H4 (cell line): ENCODE data around the gene LDLRAD3. TPM values are rescaled to one million over a fixed set of nuclear protein-coding genes. Genes with fewer than 3 reads are reported as not detected.

Experiments
- DNase-seq: peaks from one replicate; pipeline ENCODE4 v3.0.0-alpha.2; 2015; ENCODE audit warnings: low spot score
- total RNA-seq: library from RNA; depleted of rRNA; stranded (reverse); fragments of >200 nt; shearing (Covaris generic); gene quantifications from 2 replicates; pipeline ENCODE4 v1.2.3, GENCODE V29; 2014

LDLRAD3 gene
- total RNA-seq, 1 experiment from 2014 or later: 8.1 TPM

DNA sequence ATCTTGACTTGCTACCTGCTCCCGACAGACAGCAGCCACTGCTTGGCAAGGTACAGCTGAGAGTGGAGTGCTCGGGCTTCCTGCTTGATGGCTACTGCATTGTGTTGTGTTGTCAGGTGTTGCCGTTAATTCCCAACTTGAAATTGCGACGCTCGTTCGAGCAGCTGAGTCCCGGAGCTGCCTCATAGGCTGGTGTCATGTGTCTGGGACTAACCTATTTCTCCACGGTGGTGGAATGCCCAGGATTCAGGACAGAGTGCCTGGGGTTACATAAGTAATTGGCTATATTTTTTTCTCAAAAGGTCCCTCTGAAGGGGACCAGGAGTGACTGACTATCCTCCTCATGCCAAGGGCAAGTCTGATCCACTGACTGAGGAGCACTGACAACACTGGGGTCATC is 326.8 kb downstream of the LDLRAD3 start:
- no peak for DNase-seq

DNA sequence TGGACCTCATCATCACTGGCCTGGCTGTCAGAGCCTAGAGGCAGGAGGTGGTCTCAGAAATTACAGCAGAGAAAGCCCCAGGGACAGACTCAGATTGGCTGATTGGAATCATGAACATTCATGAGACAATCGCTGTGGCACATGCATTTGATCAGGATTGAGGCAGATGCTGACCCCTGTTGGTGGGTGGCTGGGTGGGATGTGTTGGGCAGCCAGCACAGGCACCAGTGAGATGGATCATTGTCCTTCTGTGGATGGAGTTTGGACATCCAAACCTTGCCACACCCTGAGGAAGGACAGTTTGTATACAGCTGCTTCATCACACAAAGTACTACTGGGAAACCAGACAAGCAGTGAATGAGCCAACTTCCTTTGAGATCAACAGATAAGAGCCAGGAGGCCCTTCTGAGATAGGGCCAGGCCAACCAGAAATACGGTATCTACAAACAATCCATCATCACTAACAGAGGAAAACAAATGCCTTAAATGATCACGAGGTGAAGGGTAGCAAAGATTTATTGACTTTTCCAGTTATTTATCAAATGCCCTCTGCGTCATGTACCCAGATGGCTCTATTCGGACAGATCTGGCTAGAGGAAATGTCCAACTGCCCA is 328.0 kb downstream of the LDLRAD3 start:
- peak; percentile 2 for DNase-seq

GRCh38 chr11:36273110-36273509 is 329.2 kb downstream of the LDLRAD3 start:
- no peak for DNase-seq

DNA sequence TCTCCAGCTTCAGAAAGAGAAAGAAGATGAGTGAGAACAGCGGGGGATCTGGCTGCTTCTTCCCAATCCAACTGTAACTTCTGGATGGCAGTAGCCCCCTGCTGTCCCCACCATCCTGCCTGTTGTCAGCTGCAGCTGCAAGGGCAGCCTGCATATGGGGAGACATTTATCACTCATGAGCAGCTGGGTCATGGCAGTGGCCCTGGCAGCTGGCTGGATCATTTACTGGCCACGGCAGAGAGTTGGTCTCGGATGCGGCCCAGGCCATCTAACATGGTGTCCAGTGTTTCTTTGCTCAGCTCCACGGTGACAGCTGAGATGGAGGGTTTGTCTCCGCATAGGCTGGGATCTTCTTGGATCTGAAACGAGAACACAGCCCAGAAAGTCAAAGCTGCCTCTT is 330.6 kb downstream of the LDLRAD3 start:
- no peak for DNase-seq

GRCh38 chr11:36278531-36279282 is 334.8 kb downstream of the LDLRAD3 start:
- no peak for DNase-seq

DNA sequence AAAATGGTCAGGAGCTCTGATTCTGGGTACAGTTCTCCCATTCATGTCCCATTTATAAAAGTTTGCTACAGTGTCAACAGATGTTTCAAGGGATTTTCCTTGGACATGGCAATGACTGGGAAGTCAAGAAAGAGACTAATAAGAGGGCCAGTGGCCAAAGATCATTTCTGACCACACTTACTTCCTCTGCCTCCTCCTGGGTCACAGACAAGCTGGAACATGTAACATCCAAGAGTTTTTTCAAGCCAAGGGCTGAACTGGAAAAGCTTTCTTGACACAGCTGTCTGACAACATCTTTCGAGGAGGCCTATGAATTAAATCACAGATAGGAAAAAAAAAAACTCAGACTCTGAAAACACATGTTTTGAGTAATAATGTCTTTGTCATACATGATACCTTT is 336.7 kb downstream of the LDLRAD3 start:
- DNase-seq: no peak
